Spleen (tissue), 7 donors: ENCODE results near the gene CNTROB.
"Not testable (repeated sequence)": the region's sequence is repeated elsewhere in the genome, so short reads cannot be mapped to it uniquely, and the experiment has no call there.

Experiments used
- POLR2A ChIP-seq, 3 donors: fragments of 450-650 bp; IDR thresholded peaks; one replicate each; pipeline ENCODE4 v1.5.1; 2017; ENCODE audit warnings: antibody characterized with exemption in 3 of 3, mild to moderate bottlenecking in 1 of 3
- POLR2AphosphoS5 ChIP-seq, 3 donors: sonication (generic); formaldehyde crosslinking; IDR thresholded peaks; one replicate each; pipeline ENCODE4 v1.5.1; 2017; ENCODE audit warnings: antibody characterized with exemption in 3 of 3
- TF ChIP-seq, protein P1 (sequence below), 11 experiments: fragments of 200-600 bp in 7 of 11; fragments of 450-650 bp in 4 of 11; sonication (generic) in 4 of 11; IDR thresholded peaks in 8 of 11; conservative IDR thresholded peaks in 3 of 11; 1 replicate in 7 of 11; 2 replicates in 4 of 11; pipeline versions ENCODE4 v1.4.0 to v1.8.0; 2016 to 2021; ENCODE audit warnings: antibody characterized with exemption in 11 of 11, inconsistent platforms in 4 of 11, mild to moderate bottlenecking in 1 of 11
- donor health status: DM: no; HTN: no; CAD: no; lungs with moderate emphysema.
- donor health status: DM: no; HTN: no; CAD: no.
- donor health status: DM: no; HTN: no; CAD: no.

DNA sequence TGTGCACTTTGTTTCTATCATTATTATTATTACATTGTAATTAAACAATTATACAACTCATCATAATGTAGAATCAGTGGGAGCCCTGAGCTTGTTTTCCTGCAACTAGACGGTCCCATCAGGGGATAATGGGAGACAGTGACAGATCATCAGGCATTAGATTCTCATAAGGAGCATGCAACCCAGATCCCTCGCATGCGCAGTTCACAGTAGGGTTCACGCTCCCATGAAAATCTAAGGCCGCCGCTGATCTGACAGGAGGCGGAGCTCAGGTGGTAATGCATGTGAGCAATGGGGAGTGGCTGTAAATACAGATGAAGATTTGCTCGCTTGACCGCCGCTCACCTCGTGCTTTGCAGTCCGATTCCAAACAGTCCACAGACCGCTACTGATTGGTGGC, 21.3 kb downstream of the CNTROB start:
- TF ChIP-seq, protein P1, sequence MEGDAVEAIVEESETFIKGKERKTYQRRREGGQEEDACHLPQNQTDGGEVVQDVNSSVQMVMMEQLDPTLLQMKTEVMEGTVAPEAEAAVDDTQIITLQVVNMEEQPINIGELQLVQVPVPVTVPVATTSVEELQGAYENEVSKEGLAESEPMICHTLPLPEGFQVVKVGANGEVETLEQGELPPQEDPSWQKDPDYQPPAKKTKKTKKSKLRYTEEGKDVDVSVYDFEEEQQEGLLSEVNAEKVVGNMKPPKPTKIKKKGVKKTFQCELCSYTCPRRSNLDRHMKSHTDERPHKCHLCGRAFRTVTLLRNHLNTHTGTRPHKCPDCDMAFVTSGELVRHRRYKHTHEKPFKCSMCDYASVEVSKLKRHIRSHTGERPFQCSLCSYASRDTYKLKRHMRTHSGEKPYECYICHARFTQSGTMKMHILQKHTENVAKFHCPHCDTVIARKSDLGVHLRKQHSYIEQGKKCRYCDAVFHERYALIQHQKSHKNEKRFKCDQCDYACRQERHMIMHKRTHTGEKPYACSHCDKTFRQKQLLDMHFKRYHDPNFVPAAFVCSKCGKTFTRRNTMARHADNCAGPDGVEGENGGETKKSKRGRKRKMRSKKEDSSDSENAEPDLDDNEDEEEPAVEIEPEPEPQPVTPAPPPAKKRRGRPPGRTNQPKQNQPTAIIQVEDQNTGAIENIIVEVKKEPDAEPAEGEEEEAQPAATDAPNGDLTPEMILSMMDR (IDR thresholded peaks at IDR 0.05 in 8 of 11, conservative IDR thresholded peaks at IDR 0.05 in 3 of 11), result not testable (repeated sequence)
- not testable (repeated sequence) for TF ChIP-seq POLR2A, POLR2AphosphoS5 (IDR thresholded peaks at IDR 0.05)
